ENCODE results near the gene VSTM4. TPM values are rescaled to one million over a fixed set of nuclear protein-coding genes. Genes with fewer than 3 reads are reported as not detected.

VSTM4 gene
- polyA plus RNA-seq, 1 of the 3 experiments (the other 2 are of a cell fraction): 0.39 TPM

- peaks cover 3% of the 10 kb centered on the region for H3F3A ChIP-seq (replicated peaks; ENCODE audit: insufficient read depth)
- 48% methylated on average over 6 of the region's 7 CpGs for WGBS (ENCODE audit: low lambda C conversion rate)
- no peak overlapping the region for H3K4me3 ChIP-seq (ENCODE audit: low read depth in 2 of 2, low read length in 1 of 2)
- ChIA-PET CTCF (interaction anchor here (1.1 to 1.3 kb wide), 2 partner anchors 10 to 158 kb away, joined by 3 to 5 read pairs; no protein-coding TSS in a partner anchor), POLR2A (no interaction called here)
- H3K27ac ChIP-seq (ENCODE audit: low read depth in 2 of 2, low read length in 1 of 2): no peak overlapping the region; a peak in 1 of 4 replicates
- H3K9me3 ChIP-seq: no peaks in the 10 kb centered on the region
- no peaks in the 10 kb centered on the region for H3K79me2 ChIP-seq (ENCODE audit: insufficient read depth)
- no peak for TF ChIP-seq SIN3A (IDR thresholded peaks at IDR 0.05; ENCODE audit: borderline replicate concordance, low read depth, low read length)
- TF ChIP-seq, protein P1, sequence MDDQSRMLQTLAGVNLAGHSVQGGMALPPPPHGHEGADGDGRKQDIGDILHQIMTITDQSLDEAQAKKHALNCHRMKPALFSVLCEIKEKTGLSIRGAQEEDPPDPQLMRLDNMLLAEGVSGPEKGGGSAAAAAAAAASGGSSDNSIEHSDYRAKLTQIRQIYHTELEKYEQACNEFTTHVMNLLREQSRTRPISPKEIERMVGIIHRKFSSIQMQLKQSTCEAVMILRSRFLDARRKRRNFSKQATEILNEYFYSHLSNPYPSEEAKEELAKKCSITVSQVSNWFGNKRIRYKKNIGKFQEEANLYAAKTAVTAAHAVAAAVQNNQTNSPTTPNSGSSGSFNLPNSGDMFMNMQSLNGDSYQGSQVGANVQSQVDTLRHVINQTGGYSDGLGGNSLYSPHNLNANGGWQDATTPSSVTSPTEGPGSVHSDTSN (IDR thresholded peaks at IDR 0.05): no peak
- TF ChIP-seq, protein P2, sequence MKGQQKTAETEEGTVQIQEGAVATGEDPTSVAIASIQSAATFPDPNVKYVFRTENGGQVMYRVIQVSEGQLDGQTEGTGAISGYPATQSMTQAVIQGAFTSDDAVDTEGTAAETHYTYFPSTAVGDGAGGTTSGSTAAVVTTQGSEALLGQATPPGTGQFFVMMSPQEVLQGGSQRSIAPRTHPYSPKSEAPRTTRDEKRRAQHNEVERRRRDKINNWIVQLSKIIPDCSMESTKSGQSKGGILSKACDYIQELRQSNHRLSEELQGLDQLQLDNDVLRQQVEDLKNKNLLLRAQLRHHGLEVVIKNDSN (IDR thresholded peaks at IDR 0.05; ENCODE audit: borderline replicate concordance, low read depth): no peak
- TF ChIP-seq, protein P3, sequence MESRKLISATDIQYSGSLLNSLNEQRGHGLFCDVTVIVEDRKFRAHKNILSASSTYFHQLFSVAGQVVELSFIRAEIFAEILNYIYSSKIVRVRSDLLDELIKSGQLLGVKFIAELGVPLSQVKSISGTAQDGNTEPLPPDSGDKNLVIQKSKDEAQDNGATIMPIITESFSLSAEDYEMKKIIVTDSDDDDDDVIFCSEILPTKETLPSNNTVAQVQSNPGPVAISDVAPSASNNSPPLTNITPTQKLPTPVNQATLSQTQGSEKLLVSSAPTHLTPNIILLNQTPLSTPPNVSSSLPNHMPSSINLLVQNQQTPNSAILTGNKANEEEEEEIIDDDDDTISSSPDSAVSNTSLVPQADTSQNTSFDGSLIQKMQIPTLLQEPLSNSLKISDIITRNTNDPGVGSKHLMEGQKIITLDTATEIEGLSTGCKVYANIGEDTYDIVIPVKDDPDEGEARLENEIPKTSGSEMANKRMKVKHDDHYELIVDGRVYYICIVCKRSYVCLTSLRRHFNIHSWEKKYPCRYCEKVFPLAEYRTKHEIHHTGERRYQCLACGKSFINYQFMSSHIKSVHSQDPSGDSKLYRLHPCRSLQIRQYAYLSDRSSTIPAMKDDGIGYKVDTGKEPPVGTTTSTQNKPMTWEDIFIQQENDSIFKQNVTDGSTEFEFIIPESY (IDR thresholded peaks at IDR 0.05; ENCODE audit: borderline replicate concordance, low read depth): no peak
- TF ChIP-seq YY1 (IDR thresholded peaks at IDR 0.05; ENCODE audit: low read depth): no peak
- no peak for TF ChIP-seq SMC3 (IDR thresholded peaks at IDR 0.05; ENCODE audit: low read depth, low read length)
- no peak for TF ChIP-seq GABPA (IDR thresholded peaks at IDR 0.05; ENCODE audit: low read depth)
- TF ChIP-seq JUND (IDR thresholded peaks at IDR 0.05): no peak
- no peak for TF ChIP-seq NRF1 (IDR thresholded peaks at IDR 0.05; ENCODE audit: low read depth, low read length)
- TF ChIP-seq CHD2 (IDR thresholded peaks at IDR 0.05; ENCODE audit: low read length, partially characterized antibody): no peak
- no peak for TF ChIP-seq NFIC (IDR thresholded peaks at IDR 0.05; ENCODE audit: borderline replicate concordance)
- TF ChIP-seq, protein P4, sequence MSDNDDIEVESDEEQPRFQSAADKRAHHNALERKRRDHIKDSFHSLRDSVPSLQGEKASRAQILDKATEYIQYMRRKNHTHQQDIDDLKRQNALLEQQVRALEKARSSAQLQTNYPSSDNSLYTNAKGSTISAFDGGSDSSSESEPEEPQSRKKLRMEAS (IDR thresholded peaks at IDR 0.05; ENCODE audit: low read depth): no peak
- TF ChIP-seq ELF1 (IDR thresholded peaks at IDR 0.05): no peak
- TF ChIP-seq, protein P5, sequence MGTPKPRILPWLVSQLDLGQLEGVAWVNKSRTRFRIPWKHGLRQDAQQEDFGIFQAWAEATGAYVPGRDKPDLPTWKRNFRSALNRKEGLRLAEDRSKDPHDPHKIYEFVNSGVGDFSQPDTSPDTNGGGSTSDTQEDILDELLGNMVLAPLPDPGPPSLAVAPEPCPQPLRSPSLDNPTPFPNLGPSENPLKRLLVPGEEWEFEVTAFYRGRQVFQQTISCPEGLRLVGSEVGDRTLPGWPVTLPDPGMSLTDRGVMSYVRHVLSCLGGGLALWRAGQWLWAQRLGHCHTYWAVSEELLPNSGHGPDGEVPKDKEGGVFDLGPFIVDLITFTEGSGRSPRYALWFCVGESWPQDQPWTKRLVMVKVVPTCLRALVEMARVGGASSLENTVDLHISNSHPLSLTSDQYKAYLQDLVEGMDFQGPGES (IDR thresholded peaks at IDR 0.05; ENCODE audit: low read depth, low read length): no peak
- TF ChIP-seq, protein P6, sequence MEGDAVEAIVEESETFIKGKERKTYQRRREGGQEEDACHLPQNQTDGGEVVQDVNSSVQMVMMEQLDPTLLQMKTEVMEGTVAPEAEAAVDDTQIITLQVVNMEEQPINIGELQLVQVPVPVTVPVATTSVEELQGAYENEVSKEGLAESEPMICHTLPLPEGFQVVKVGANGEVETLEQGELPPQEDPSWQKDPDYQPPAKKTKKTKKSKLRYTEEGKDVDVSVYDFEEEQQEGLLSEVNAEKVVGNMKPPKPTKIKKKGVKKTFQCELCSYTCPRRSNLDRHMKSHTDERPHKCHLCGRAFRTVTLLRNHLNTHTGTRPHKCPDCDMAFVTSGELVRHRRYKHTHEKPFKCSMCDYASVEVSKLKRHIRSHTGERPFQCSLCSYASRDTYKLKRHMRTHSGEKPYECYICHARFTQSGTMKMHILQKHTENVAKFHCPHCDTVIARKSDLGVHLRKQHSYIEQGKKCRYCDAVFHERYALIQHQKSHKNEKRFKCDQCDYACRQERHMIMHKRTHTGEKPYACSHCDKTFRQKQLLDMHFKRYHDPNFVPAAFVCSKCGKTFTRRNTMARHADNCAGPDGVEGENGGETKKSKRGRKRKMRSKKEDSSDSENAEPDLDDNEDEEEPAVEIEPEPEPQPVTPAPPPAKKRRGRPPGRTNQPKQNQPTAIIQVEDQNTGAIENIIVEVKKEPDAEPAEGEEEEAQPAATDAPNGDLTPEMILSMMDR (IDR thresholded peaks at IDR 0.05): no peak
- TF ChIP-seq MEF2A (IDR thresholded peaks at IDR 0.05; ENCODE audit: borderline replicate concordance, low read depth): no peak
- no peak for TF ChIP-seq FOSL2 (IDR thresholded peaks at IDR 0.05; ENCODE audit: borderline replicate concordance, low read depth)
- no peaks in the 10 kb centered on the region for H4K20me1 ChIP-seq (ENCODE audit: insufficient read depth)
- no peak overlapping the region for H3K9ac ChIP-seq
- H3K9me2 ChIP-seq: no peaks in the 10 kb centered on the region
- no peak overlapping the region for H2AFZ ChIP-seq (ENCODE audit: low read depth)
- peaks cover 0 to 15% of the 10 kb centered on the region in 2 experiments; a peak in 2 of 4 replicates for H3K4me1 ChIP-seq (ENCODE audit: control insufficient read depth in 1 of 2, insufficient read depth in 2 of 2, low read depth in 1 of 2, low read length in 1 of 2)
- H3K27me3 ChIP-seq (ENCODE audit: insufficient read depth): no peaks in the 10 kb centered on the region
- DNase-seq: no peak
- H3K4me2 ChIP-seq: no peak overlapping the region
- H3K36me3 ChIP-seq (replicated peaks in 1 of 2; ENCODE audit: control insufficient read depth in 1 of 2, insufficient read depth in 2 of 2, low read length in 1 of 2): no peaks in the 10 kb centered on the region
These were observed 23.1 kb upstream of the VSTM4 start for GRCh38 chr10:49138361-49138891.
